22Rv1 (cell line): Measurements from ENCODE around the gene MAP6.

Experiments used
- CTCF ChIP-seq: fragments of 450-650 bp; IDR thresholded peaks from 2 replicates; pipeline ENCODE4 v1.5.1; 2017; ENCODE audit warnings: mild to moderate bottlenecking
- ZFX ChIP-seq: fragments of 450-650 bp; IDR thresholded peaks from 2 replicates; pipeline ENCODE4 v1.6.1; 2017; ENCODE audit warnings: antibody characterized with exemption, borderline replicate concordance

DNA sequence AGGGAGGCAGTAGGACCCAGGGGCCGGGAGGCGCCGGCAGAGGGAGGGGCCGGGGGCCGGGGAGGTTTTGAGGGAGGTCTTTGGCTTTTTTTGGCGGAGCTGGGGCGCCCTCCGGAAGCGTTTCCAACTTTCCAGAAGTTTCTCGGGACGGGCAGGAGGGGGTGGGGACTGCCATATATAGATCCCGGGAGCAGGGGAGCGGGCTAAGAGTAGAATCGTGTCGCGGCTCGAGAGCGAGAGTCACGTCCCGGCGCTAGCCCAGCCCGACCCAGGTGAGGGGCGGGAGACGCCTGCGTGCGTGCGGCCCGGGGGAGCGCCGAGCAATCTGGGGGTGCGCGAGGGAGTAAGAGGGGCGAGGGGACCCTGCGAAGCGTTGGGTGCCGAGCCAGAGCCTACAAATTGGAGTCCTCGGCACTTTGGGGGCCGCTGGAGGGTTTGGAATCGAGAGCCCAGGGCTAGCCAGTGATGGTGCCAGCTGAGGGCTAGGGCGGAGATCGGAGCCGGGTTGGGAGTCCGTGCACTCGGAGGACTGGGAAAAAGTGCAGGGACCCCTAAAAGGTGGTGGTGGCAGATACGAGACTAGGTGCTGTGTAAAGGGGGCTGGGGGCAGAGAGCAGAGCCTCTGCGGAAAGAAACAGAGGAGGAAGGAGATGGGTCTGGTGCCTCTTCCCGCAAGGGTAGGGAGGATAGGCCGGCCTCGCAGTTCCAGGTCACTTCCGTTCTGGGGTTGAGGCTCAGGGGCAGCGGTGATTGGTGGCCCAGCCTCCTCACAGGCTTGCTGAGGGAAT lies 106.6 kb downstream of the MAP6 start, which contains the start of gene SERPINH1:
- TF ChIP-seq CTCF (no peak), ZFX (no peak)
